Nephron progenitor cell (in vitro differentiated cells): Measurements from ENCODE around the gene HEPACAM.

Experiments used
- DNase-seq: peaks from one replicate; pipeline ENCODE4 v3.0.0; 2021
- H3K27ac Mint-ChIP-seq: 2 replicates; pipeline ENCODE4 v1.8.0; 2021; ENCODE audit warnings: mild to moderate bottlenecking, moderate library complexity, mixed read lengths
- H3K27me3 Mint-ChIP-seq: 2 replicates; pipeline ENCODE4 v1.8.0; 2021; ENCODE audit warnings: mild to moderate bottlenecking, low read depth, mixed read lengths; ENCODE audit not compliant: poor library complexity
- H3K36me3 Mint-ChIP-seq: 2 replicates; pipeline ENCODE4 v1.8.0; 2021; ENCODE audit warnings: low read depth, mixed read lengths
- H3K4me1 Mint-ChIP-seq: 2 replicates; pipeline ENCODE4 v1.8.0; 2021; ENCODE audit warnings: mixed read lengths
- H3K4me3 Mint-ChIP-seq: 2 replicates; pipeline ENCODE4 v1.8.0; 2021; ENCODE audit warnings: mild to moderate bottlenecking, moderate library complexity, mixed read lengths
- H3K9me3 Mint-ChIP-seq: 2 replicates; pipeline ENCODE4 v1.8.0; 2021; ENCODE audit warnings: mild to moderate bottlenecking, moderate library complexity, mixed read lengths
- TF ChIP-seq, protein P1 (sequence below): fragments of 200-600 bp; sonication (generic); IDR thresholded peaks from 2 replicates; pipeline ENCODE4 v1.5.0; 2021; ENCODE audit warnings: antibody characterized with exemption

The HEPACAM gene

DNA sequence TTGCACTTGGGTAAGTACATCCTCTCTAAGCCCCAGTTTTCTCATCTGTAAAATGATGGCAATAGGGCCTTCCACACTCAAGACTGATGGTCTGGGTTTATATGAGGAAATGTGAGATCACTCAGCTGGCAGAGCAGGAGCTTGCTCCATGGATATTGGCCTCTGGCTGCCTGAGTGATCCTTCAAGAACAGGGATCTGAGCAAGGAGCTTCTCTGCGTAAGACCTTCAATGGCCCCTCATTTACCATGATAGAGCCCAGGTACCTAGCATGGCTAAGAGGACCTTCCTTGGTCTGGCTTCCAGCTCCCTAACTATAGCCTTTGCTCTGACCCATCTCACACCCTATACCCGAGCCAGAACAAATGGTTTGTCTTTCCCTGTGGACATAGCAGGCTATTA, 43.7 kb downstream of the HEPACAM start:
- H3K9me3 Mint-ChIP-seq = no peaks in the 10 kb centered on the region
- TF ChIP-seq, protein P1, sequence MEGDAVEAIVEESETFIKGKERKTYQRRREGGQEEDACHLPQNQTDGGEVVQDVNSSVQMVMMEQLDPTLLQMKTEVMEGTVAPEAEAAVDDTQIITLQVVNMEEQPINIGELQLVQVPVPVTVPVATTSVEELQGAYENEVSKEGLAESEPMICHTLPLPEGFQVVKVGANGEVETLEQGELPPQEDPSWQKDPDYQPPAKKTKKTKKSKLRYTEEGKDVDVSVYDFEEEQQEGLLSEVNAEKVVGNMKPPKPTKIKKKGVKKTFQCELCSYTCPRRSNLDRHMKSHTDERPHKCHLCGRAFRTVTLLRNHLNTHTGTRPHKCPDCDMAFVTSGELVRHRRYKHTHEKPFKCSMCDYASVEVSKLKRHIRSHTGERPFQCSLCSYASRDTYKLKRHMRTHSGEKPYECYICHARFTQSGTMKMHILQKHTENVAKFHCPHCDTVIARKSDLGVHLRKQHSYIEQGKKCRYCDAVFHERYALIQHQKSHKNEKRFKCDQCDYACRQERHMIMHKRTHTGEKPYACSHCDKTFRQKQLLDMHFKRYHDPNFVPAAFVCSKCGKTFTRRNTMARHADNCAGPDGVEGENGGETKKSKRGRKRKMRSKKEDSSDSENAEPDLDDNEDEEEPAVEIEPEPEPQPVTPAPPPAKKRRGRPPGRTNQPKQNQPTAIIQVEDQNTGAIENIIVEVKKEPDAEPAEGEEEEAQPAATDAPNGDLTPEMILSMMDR = no peak

DNA sequence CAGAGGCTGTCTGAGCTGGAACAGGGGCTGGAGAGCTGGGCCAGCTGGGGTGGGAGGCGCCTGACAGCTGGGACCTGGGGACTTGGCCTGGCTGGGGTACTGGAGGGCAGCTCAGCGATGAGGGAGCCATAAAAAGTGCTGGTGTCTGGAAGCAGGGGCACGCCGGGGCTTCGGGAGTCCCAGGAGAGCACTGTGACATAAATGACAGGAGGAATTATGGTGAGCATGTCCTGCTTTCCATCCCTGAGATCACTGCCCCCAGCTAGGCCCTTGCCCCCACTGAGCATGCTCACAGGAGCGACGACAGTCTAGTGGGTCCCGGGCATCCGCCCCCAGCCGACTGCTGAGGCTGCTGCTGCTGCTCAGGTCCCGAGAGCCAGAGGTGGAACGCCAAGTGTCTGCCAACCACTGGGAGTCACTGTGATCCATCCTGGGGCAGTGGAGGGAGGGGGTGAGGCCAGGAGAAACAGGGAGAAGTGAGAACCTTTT, 44.4 kb downstream of the HEPACAM start:
- Mint-ChIP-seq H3K9me3 (no peaks in the 10 kb centered on the region), H3K4me3 (no peak overlapping the region), H3K36me3 (no peaks in the 10 kb centered on the region), H3K27ac (no peak overlapping the region), H3K27me3 (peaks cover 35% of the 10 kb centered on the region), H3K4me1 (peaks cover 51% of the 10 kb centered on the region)
- TF ChIP-seq, protein P1 = no peak
- DNase-seq = peak; percentile 70

More for the DNA sequence above, 43.7 kb downstream of the HEPACAM start:
- Mint-ChIP-seq H3K4me1 (peaks cover 52% of the 10 kb centered on the region), H3K27me3 (peaks cover 29% of the 10 kb centered on the region), H3K27ac (no peak overlapping the region), H3K4me3 (no peak overlapping the region), H3K36me3 (no peaks in the 10 kb centered on the region)
- DNase-seq = no peak

DNA sequence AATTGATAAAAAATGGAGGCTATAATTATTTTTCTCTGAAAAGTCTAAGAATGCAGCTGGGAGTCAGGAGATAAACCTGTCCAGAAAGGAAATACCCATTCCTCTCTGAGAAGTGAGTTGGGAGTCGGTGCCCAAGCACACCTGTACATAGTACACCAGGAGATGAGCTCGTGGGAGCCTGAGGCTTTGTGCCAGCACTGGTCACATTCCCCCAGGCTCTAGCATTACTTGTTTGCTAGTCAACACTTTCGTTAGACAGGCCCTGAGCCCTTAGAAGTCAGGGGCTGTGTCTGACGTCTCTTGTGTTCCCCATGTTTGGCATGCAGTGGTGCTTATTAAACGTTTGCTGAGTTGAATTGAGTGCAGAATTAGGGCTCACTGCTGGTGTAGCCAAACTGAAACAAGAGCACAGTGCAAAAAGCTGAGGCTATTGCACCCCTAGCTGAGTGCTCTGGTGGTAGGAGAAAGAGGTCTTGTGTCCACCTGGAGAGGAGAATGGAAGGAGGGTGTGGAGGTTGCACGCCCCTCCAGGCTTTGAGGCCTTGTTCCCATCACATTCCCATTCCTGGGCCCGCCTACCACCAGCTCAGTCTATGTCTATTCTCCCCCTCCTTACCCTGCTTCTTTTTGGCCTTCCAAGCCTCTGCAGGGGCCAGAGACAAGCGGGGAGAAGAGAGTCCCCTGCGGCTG, 45.0 kb downstream of the HEPACAM start:
- Mint-ChIP-seq H3K36me3 (no peaks in the 10 kb centered on the region), H3K9me3 (no peaks in the 10 kb centered on the region), H3K27me3 (peaks cover 40% of the 10 kb centered on the region), H3K4me3 (peak overlapping the region; percentile 44), H3K4me1 (peaks cover 56% of the 10 kb centered on the region), H3K27ac (no peak overlapping the region)
- DNase-seq = no peak
- TF ChIP-seq, protein P1 = no peak

DNA sequence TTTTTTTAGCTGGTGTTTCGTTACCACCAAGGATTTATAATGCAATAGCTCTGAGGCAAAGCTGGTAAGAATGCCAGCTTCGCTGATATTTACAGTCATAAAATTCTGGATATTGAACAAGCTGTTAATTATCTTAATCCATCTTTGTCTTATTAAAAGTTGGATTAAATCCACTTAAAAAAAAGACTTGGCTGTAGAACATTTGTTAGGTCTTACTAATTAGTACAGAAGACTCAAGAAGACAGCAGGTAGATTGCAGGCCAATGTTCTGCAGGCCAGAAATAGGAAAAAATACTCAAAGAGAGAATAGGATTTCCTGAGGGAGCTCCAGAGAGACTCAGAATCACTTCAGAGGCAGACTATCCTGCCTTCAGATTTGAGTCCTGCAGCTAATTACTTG, 45.7 kb downstream of the HEPACAM start:
- peaks cover 40% of the 10 kb centered on the region for H3K27me3 Mint-ChIP-seq
- no peaks in the 10 kb centered on the region for H3K36me3 Mint-ChIP-seq
- no peak for DNase-seq
- TF ChIP-seq, protein P1 = no peak
- H3K9me3 Mint-ChIP-seq = no peaks in the 10 kb centered on the region
- H3K4me1 Mint-ChIP-seq = peaks cover 62% of the 10 kb centered on the region
- H3K27ac Mint-ChIP-seq = no peak overlapping the region
- no peak overlapping the region for H3K4me3 Mint-ChIP-seq

DNA sequence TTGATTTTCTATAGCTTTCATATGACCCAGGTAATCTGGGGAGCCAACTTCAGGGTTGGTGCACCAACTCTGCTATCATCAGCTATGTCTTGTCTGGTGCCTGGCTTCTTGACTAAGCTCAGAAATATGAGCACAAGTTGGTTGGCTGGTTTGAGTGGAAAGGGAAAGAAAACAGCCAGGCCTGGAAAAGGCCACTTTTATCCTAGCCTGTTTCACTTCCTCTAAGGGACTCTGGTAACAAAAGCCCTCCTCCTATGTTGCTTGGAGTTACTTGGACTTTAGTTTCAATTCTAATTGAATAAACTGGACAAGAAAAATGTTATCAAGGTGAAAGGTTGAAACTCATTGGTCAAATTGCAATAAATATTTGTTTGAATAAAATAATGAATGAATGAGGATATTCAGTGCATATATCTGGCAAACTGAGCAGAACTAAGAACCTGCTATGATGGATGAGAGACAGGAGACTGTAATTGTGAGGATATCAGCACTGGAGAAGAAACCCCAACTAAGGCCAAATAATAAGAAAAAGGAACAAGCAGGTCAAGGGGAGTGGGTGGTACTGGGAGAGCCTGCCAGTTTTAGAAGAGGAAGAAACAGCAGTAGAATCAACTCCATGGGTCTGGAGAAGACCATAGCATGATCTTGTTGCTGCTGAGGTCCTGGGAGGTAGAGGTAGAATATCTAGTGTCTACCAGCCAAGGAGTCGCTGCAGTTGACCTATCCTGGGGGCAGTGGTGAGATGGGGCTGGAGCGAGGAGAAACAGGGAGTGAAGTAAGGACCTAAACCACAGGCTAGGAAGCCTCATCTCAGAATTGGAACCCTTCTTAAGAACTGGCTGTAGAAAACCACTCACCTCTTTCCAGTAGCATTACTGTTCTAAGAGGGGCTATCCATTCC, 46.4 kb downstream of the HEPACAM start:
- peaks cover 41% of the 10 kb centered on the region for H3K27me3 Mint-ChIP-seq
- no peak overlapping the region for H3K4me3 Mint-ChIP-seq
- peaks cover 63% of the 10 kb centered on the region for H3K4me1 Mint-ChIP-seq
- H3K36me3 Mint-ChIP-seq = no peaks in the 10 kb centered on the region
- H3K27ac Mint-ChIP-seq = no peak overlapping the region
- no peaks in the 10 kb centered on the region for H3K9me3 Mint-ChIP-seq
- no peak for DNase-seq
- TF ChIP-seq, protein P1 = no peak
